Measurements from ENCODE around the gene PWP2.

The PWP2 gene

GRCh38 chr21:44074315-44074958, 32.8 kb upstream of the PWP2 start:
- peak overlapping the region; percentile 69 for H3K27ac Mint-ChIP-seq
- H3K9me3 Mint-ChIP-seq, result no peaks in the 10 kb centered on the region
- ATAC-seq (peak; percentile 64), DNase-seq (ENCODE audit: low spot score in 2 of 2) (no peak)
- peaks cover 94% of the 10 kb centered on the region for H3K36me3 Mint-ChIP-seq
- H3K4me3 Mint-ChIP-seq, result peak overlapping the region; percentile 8
- peaks cover 47% of the 10 kb centered on the region for H3K4me1 Mint-ChIP-seq

GRCh38 chr21:44076316-44076715, 30.9 kb upstream of the PWP2 start:
- H3K27ac Mint-ChIP-seq, result peak overlapping the region; percentile 73
- no peaks in the 10 kb centered on the region for H3K9me3 Mint-ChIP-seq
- H3K36me3 Mint-ChIP-seq, result peaks cover 97% of the 10 kb centered on the region
- no peak for DNase-seq (ENCODE audit: low spot score in 2 of 2)
- ATAC-seq, result no peak
- H3K4me3 Mint-ChIP-seq, result no peak overlapping the region
- H3K4me1 Mint-ChIP-seq, result peaks cover 64% of the 10 kb centered on the region

DNA sequence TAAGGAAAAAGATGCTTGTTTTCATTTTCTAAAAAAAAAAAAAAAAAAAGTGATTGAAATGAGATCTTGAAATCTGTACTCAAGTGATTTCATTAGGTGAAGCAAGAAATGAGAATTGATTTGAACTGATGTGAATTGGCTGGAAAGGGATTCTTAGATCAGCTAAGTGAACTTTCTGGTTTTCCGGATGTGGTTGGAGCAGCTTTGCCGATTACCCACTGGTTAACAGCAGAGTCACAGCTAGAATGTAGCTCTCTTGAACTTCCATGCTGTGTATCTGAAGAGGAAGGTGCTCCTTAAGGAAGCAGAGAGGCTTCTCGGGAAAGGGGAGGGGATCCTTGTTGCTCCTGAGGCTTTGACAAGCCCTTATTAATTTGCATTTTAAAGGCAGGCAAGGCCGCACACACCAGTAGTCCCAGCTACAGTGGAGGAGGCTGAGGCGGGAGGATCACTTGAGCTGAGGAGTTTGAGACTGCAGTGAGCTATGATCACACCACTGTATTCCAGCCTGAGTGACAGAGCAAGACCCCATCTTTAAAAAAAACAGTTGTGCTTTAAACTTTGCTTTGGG, 28.7 kb upstream of the PWP2 start:
- DNase-seq (ENCODE audit: low spot score in 2 of 2), result no peak
- H3K9me3 Mint-ChIP-seq, result no peaks in the 10 kb centered on the region
- H3K27ac Mint-ChIP-seq, result peak overlapping the region; percentile 79
- H3K4me3 Mint-ChIP-seq, result peak overlapping the region; percentile 39
- peak; percentile 48 for ATAC-seq
- H3K4me1 Mint-ChIP-seq, result peaks cover 79% of the 10 kb centered on the region
- peaks cover 100% of the 10 kb centered on the region for H3K36me3 Mint-ChIP-seq

GRCh38 chr21:44079446-44079845, 27.8 kb upstream of the PWP2 start:
- peaks cover 81% of the 10 kb centered on the region for H3K4me1 Mint-ChIP-seq
- H3K36me3 Mint-ChIP-seq, result peaks cover 100% of the 10 kb centered on the region
- no peak overlapping the region for H3K4me3 Mint-ChIP-seq
- no peaks in the 10 kb centered on the region for H3K9me3 Mint-ChIP-seq
- no peak for ATAC-seq
- peak overlapping the region; percentile 79 for H3K27ac Mint-ChIP-seq
- no peak for DNase-seq (ENCODE audit: low spot score in 2 of 2)

DNA sequence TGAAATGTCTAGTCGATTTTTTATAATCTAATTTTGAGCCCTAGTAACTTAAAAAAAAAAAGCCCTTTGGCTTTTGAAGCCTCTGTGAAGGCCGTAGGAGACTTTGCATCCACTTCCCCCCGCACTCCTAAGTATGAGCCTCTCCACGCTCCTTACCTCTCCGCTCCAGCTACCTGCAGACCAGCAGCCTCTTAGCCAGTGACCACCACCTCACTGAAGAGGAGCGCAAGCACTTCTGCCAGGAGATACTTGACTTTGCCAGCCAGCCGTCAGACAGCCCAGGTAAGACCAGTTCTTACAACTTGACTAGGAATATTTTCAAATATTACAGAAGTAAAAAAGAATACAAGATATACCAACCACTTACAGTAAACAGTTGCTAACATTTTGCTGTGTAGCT, 27.4 kb upstream of the PWP2 start:
- ATAC-seq (no peak), DNase-seq (ENCODE audit: low spot score in 2 of 2) (no peak)
- no peak overlapping the region for H3K4me3 Mint-ChIP-seq
- no peaks in the 10 kb centered on the region for H3K9me3 Mint-ChIP-seq
- H3K27ac Mint-ChIP-seq, result peak overlapping the region; percentile 79
- peaks cover 100% of the 10 kb centered on the region for H3K36me3 Mint-ChIP-seq
- peaks cover 82% of the 10 kb centered on the region for H3K4me1 Mint-ChIP-seq

DNA sequence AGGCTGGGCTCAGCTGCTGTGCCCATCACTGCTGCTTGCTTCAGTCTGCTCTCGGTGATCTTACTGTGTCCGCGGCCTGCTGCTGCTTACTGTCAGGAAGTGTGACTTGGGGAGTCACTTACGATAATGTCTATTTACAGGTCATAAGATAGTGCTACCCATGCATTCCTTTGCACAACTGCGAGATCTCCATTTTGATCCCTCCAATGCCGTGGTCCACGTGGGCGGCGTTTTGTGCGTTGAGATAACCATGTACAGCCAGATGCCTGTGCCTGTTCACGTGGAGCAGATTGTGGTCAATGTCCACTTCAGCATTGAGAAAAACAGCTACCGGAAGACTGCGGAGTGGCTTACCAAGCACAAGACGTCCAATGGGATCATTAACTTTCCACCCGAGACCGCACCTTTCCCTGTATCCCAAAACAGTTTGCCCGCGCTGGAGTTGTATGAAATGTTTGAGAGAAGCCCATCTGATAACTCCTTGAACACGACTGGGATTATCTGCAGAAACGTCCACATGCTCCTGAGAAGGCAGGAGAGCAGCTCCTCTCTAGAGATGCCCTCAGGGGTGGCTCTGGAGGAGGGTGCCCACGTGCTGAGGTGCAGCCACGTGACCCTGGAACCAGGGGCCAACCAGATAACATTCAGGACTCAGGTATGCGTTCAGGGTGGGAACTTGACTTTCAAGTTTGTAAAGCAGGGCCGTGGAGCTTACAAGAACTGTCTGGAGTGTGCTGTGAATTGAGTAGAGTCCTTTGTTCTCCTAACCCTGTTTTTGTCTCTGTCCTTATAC, 24.4 kb upstream of the PWP2 start:
- ATAC-seq (peak; percentile 42), DNase-seq (ENCODE audit: low spot score in 2 of 2) (no peak)
- H3K9me3 Mint-ChIP-seq, result no peaks in the 10 kb centered on the region
- peaks cover 98% of the 10 kb centered on the region for H3K4me1 Mint-ChIP-seq
- peaks cover 100% of the 10 kb centered on the region for H3K36me3 Mint-ChIP-seq
- peak overlapping the region; percentile 75 for H3K4me3 Mint-ChIP-seq
- H3K27ac Mint-ChIP-seq, result peak overlapping the region; percentile 98

DNA sequence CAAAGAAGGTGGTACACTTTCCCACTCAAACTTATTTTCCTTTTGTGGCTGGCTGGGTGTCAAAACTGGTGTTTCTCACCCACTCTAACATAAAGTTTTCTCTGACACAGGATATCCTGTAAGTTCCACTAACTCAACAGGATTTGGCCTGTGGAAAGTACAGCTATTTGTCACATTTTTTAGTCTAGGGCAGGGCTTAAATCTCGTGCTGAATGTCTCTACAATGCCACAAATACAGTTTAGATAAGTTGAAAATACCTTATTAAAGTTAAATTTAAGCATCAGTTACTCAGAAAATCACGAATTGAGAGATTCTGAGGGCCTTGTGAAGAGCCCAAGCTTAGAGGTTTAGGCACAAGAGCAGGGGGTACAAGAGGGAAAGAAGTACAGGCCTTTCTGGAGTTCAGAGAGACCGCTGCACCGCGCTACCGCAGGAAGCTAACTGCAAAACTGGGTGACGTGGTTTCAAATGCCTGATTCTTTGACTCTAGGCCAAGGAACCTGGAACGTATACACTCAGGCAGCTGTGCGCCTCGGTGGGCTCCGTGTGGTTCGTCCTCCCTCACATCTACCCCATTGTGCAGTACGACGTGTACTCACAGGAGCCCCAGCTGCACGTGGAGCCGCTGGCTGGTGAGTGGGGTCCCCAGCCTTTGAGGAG, 23.4 kb upstream of the PWP2 start:
- ATAC-seq (peak; percentile 83), DNase-seq (ENCODE audit: low spot score in 2 of 2) (peak in 1 of 2 donors; percentile 80)
- Mint-ChIP-seq H3K9me3 (no peaks in the 10 kb centered on the region), H3K4me1 (peaks cover 98% of the 10 kb centered on the region), H3K27ac (peak overlapping the region; percentile 98), H3K36me3 (peaks cover 100% of the 10 kb centered on the region), H3K4me3 (peak overlapping the region; percentile 75)

- Mint-ChIP-seq H3K4me3 (peak overlapping the region; percentile 75), H3K9me3 (no peaks in the 10 kb centered on the region), H3K27ac (peak overlapping the region; percentile 98), H3K36me3 (peaks cover 100% of the 10 kb centered on the region), H3K4me1 (peaks cover 98% of the 10 kb centered on the region)
- ATAC-seq (no peak), DNase-seq (ENCODE audit: low spot score in 2 of 2) (no peak)
These were observed 22.5 kb upstream of the PWP2 start for GRCh38 chr21:44084496-44085241.

GRCh38 chr21:44085491-44086321, 21.5 kb upstream of the PWP2 start:
- H3K4me1 Mint-ChIP-seq, result peaks cover 99% of the 10 kb centered on the region
- H3K9me3 Mint-ChIP-seq, result no peaks in the 10 kb centered on the region
- H3K4me3 Mint-ChIP-seq, result peak overlapping the region; percentile 75
- peak overlapping the region; percentile 98 for H3K27ac Mint-ChIP-seq
- no peak for DNase-seq (ENCODE audit: low spot score in 2 of 2)
- ATAC-seq, result no peak
- H3K36me3 Mint-ChIP-seq, result peaks cover 100% of the 10 kb centered on the region

DNA sequence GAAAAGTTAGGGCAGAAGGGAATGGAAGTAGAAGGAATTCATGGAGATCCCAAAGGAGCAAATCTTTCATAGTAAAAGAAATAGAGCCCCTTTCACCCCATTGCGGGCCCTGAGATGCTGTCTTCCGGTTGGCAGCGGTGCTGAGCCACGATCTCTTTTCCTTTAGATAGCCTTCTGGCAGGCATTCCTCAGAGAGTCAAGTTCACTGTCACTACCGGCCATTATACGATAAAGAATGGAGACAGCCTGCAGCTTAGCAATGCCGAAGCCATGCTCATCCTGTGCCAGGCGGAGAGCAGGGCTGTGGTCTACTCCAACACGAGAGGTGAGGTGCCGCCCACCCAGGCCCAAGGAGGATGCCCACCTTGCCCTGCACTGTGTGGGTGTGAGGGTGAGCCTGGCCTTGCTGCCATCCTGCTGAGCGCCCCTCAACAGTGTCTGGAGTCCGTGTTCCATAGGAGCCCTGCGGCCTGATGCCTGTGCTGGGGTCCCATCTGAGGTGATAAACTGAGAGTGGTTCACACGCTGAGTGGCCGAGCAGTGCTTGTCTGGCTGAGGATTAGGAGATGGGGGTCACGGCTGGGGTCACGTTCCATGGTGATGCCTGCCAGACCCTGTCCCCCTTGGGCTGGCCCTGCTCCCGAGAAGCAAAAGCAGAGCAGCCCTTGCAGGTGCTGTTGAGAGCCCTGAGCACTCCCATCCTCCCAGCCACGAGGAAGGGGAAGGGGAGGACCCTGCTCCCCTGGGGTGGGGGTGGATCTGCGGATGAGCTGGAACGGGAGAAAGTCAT, 20.4 kb upstream of the PWP2 start:
- peak overlapping the region; percentile 98 for H3K27ac Mint-ChIP-seq
- peaks cover 88% of the 10 kb centered on the region for H3K4me1 Mint-ChIP-seq
- peaks cover 100% of the 10 kb centered on the region for H3K36me3 Mint-ChIP-seq
- no peaks in the 10 kb centered on the region for H3K9me3 Mint-ChIP-seq
- ATAC-seq (no peak), DNase-seq (ENCODE audit: low spot score in 2 of 2) (peak in 1 of 2 donors; percentile 1)
- peak overlapping the region; percentile 75 for H3K4me3 Mint-ChIP-seq

- no peak for ATAC-seq
- Mint-ChIP-seq H3K9me3 (no peaks in the 10 kb centered on the region), H3K4me1 (peaks cover 79% of the 10 kb centered on the region), H3K4me3 (peak overlapping the region; percentile 75), H3K27ac (peak overlapping the region; percentile 98), H3K36me3 (peaks cover 100% of the 10 kb centered on the region)
- peak in 1 of 2 donors; percentile 4 for DNase-seq (ENCODE audit: low spot score in 2 of 2)
These were observed 19.5 kb upstream of the PWP2 start for GRCh38 chr21:44087426-44088400.

DNA sequence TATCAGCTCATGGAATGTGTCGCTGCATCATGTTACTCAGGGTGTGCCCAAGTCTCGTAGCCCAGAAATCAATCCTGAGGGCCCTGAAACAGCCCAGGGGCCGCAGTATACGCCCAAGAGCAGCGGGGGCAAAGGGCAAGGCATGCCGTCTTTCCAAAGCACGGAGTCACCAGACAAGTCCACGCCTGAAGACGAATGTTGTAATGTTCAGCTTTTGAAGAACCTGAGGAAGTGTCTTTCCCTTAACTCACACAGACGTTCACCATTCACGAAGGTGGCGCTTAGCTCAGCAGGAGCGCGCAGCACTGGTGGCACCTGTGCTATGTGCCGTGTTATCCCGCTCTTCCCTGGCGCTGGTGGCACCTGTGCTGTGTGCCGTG, 18.8 kb upstream of the PWP2 start:
- Mint-ChIP-seq H3K4me3 (peak overlapping the region; percentile 75), H3K9me3 (no peaks in the 10 kb centered on the region), H3K4me1 (peaks cover 72% of the 10 kb centered on the region), H3K36me3 (peaks cover 100% of the 10 kb centered on the region), H3K27ac (peak overlapping the region; percentile 98)
- ATAC-seq, result no peak
- DNase-seq (ENCODE audit: low spot score in 2 of 2), result peak in 1 of 2 donors; percentile 1
